MM.1S (cell line): ENCODE data around the gene RBBP5.

Experiments used
- EZH2 ChIP-seq: fragments of 300-600 bp; sonication (generic); optimal IDR thresholded peaks from 2 replicates; pipeline ENCODE3; 2017; ENCODE audit warnings: low read depth, mild to moderate bottlenecking, antibody characterized with exemption, low read length, mixed read lengths
- EZH2phosphoT487 ChIP-seq: fragments of 300-600 bp; sonication (generic); IDR thresholded peaks from 2 replicates; pipeline ENCODE4 v1.6.1; 2018; ENCODE audit warnings: antibody characterized with exemption, low read length
- TF ChIP-seq, protein P1 (sequence below): fragments of 300-600 bp; sonication (generic); IDR thresholded peaks from 2 replicates; pipeline ENCODE4 v1.5.1; 2016; ENCODE audit warnings: antibody characterized with exemption, low read length, mixed read lengths

DNA sequence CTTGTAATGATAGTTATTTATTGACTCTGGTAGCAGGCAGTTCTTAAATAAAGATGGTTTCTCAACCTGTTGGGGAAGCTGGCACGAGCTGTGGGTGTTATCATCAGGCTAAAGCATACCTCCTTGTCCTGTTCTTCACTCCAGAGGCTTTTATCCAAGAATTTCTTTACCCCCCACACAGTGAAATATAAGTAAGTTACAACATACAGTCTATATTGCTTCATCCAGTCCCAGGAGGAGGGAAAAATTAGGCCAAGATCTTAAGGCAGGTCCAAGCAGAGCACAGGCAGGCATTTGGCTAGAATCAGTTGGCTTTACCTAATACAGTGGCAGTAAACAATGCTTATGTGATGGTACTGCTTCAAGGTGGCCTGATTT lies 43.9 kb downstream of the RBBP5 start:
- TF ChIP-seq EZH2 = no peak
- TF ChIP-seq, protein P1, sequence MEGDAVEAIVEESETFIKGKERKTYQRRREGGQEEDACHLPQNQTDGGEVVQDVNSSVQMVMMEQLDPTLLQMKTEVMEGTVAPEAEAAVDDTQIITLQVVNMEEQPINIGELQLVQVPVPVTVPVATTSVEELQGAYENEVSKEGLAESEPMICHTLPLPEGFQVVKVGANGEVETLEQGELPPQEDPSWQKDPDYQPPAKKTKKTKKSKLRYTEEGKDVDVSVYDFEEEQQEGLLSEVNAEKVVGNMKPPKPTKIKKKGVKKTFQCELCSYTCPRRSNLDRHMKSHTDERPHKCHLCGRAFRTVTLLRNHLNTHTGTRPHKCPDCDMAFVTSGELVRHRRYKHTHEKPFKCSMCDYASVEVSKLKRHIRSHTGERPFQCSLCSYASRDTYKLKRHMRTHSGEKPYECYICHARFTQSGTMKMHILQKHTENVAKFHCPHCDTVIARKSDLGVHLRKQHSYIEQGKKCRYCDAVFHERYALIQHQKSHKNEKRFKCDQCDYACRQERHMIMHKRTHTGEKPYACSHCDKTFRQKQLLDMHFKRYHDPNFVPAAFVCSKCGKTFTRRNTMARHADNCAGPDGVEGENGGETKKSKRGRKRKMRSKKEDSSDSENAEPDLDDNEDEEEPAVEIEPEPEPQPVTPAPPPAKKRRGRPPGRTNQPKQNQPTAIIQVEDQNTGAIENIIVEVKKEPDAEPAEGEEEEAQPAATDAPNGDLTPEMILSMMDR = no peak
- no peak for TF ChIP-seq EZH2phosphoT487
